K562 (cell line): ENCODE data around the gene URM1. TPM values are rescaled to one million over a fixed set of nuclear protein-coding genes. Genes with fewer than 3 reads are reported as not detected.
A peak's percentile ranks its signal among the peaks of the same experiment; 100 is the strongest.

Source experiments
- BCOR ChIP-seq: fragments of 450-650 bp; IDR thresholded peaks from 2 replicates; pipeline ENCODE4 v1.6.1; 2016
- C11orf30 ChIP-seq: fragments of 450-650 bp; IDR thresholded peaks from 2 replicates; pipeline ENCODE4 v1.6.1; 2016; ENCODE audit warnings: low read depth, mild to moderate bottlenecking
- CEBPG ChIP-seq, 3 experiments: fragments of 200-800 bp in 1 of 3; sonication (Bioruptor generic) in 1 of 3; sonication (generic) in 1 of 3; formaldehyde crosslinking in 1 of 3; IDR thresholded peaks in 2 of 3; conservative IDR thresholded peaks in 1 of 3; 2 replicates each; pipeline versions ENCODE4 v1.6.1 to v1.8.0; 2016 to 2022; ENCODE audit warnings: missing compliant biosample characterization in 2 of 3, missing genetic modification characterization in 2 of 3, mild to moderate bottlenecking in 1 of 3, missing genetic modification reagents in 1 of 3
- HDAC3 ChIP-seq: fragments of 450-650 bp; IDR thresholded peaks from 2 replicates; pipeline ENCODE4 v1.6.1; 2018; ENCODE audit warnings: borderline replicate concordance, mild to moderate bottlenecking, moderate library complexity; ENCODE audit not compliant: partially characterized antibody
- HNRNPL ChIP-seq: fragments of 200-400 bp; formaldehyde crosslinking; IDR thresholded peaks from 2 replicates; pipeline ENCODE4 v1.6.1; 2017; ENCODE audit warnings: low read depth, mild to moderate bottlenecking, low read length
- IRF9 ChIP-seq: fragments of 450-650 bp; IDR thresholded peaks from 2 replicates; pipeline ENCODE4 v1.6.1; 2016; ENCODE audit warnings: missing biosample characterization, missing genetic modification characterization
- KAT7 ChIP-seq: sonication (generic); formaldehyde crosslinking; IDR thresholded peaks from 2 replicates; pipeline ENCODE4 v1.8.0; 2022; ENCODE audit warnings: missing genetic modification reagents, mild to moderate bottlenecking, borderline replicate concordance
- MTA2 ChIP-seq: fragments of 450-650 bp; IDR thresholded peaks from 2 replicates; pipeline ENCODE4 v1.6.1; 2016; ENCODE audit warnings: low read depth
- NFXL1 ChIP-seq: fragments of 450-650 bp; formaldehyde crosslinking; IDR thresholded peaks from 2 replicates; pipeline ENCODE4 v1.4.0; 2021; ENCODE audit warnings: mild to moderate bottlenecking
- SRSF1 ChIP-seq: fragments of 200-400 bp; formaldehyde crosslinking; IDR thresholded peaks from 2 replicates; pipeline ENCODE4 v1.6.1; 2017; ENCODE audit warnings: mild to moderate bottlenecking, low read depth, low read length, moderate library complexity
- STAT5A ChIP-seq: IDR thresholded peaks from 2 replicates; pipeline ENCODE4 v1.6.1; 2012; ENCODE audit warnings: low read length, inconsistent platforms, borderline replicate concordance
- TAF7 ChIP-seq: fragments of 450-650 bp; IDR thresholded peaks from 2 replicates; pipeline ENCODE4 v1.6.1; 2016; ENCODE audit warnings: missing genetic modification characterization, missing compliant biosample characterization
- TCF7L2 ChIP-seq: fragments of 150-350 bp; IDR thresholded peaks from 2 replicates; pipeline ENCODE4 v1.6.1; 2016; ENCODE audit warnings: low read depth, mild to moderate bottlenecking, low read length, moderate library complexity
- ZNF165 ChIP-seq: fragments of 250-450 bp; sonication (Bioruptor Pico); IDR thresholded peaks from 2 replicates; pipeline ENCODE4 v1.4.0; 2020; ENCODE audit warnings: borderline replicate concordance
- ZSCAN29 ChIP-seq: fragments of 450-650 bp; IDR thresholded peaks from 2 replicates; pipeline ENCODE4 v1.6.1; 2017
- polyA plus RNA-seq, 8 experiments: library from polyadenylated mRNA; depleted of rRNA in 4 of 8; stranded (reverse) in 5 of 8; unstranded in 3 of 8; fragments of >200 nt; fragmentation: Nextera tagmentation in 2 of 8; fragmentation: Illumina TruSeq in 1 of 8; extraction: Ambion mirVana in 2 of 8; extraction: Trizol in 1 of 8; gene quantifications; 2 replicates each; pipeline versions ENCODE4 v1.2.1 to v1.2.3, GENCODE V29; 2011 to 2014; ENCODE audit warnings: inconsistent platforms in 1 of 8, missing spikeins in 1 of 8
- total RNA-seq, 7 experiments: library from RNA; depleted of rRNA in 6 of 7; stranded (reverse); fragments of >200 nt in 6 of 7; fragmentation: Illumina TruSeq in 2 of 7; extraction: Trizol in 2 of 7; gene quantifications; 2 replicates each; pipeline versions ENCODE4 v1.2.1 to v1.2.3, GENCODE V29; 2011 to 2021; ENCODE audit warnings: low replicate concordance in 1 of 7

The URM1 gene
- total and polyA plus RNA-seq, 9 of the 15 experiments (the other 6 are each of a cell fraction or from before 2014, with no cell fraction given) = 10.1 to 88.9 (median 53.3) TPM

- no peak for TF ChIP-seq HDAC3
- TF ChIP-seq SRSF1 = no peak
- no peak for TF ChIP-seq CEBPG (CRISPR knock-in tag; IDR thresholded peaks at IDR 0.05)
- peak in 1 of 2 experiments; percentile 54; a peak in 2 of 4 replicates for TF ChIP-seq CEBPG (tag; conservative IDR thresholded peaks at IDR 0.05 in 1 of 2, IDR thresholded peaks at IDR 0.05 in 1 of 2)
- no peak for TF ChIP-seq ZSCAN29
- 0 out of 2 replicates have a peak, but pooled peaks have one; percentile 28 for TF ChIP-seq BCOR
- TF ChIP-seq HNRNPL = no peak
- TF ChIP-seq TAF7 (tag) = no peak
- TF ChIP-seq C11orf30 = no peak
- no peak for TF ChIP-seq ZNF165 (CRISPR knock-in tag)
- 0 out of 2 replicates have a peak, but pooled peaks have one; percentile 32 for TF ChIP-seq IRF9 (tag)
- TF ChIP-seq KAT7 (CRISPR knock-in tag) = no peak
- TF ChIP-seq MTA2 = no peak
- no peak for TF ChIP-seq STAT5A
- TF ChIP-seq TCF7L2 = no peak
- no peak for TF ChIP-seq NFXL1 (CRISPR knock-in tag)
Observed at GRCh38 chr9:128369024-128369706, 2.0 kb upstream of the URM1 start (continued).
